Right lobe of liver (tissue), 4 donors: Measurements from ENCODE around the gene ZNF487.

ENCODE experiments used
- POLR2A ChIP-seq: fragments of 450-650 bp; IDR thresholded peaks from one replicate; pipeline ENCODE4 v1.6.1; 2017; ENCODE audit warnings: antibody characterized with exemption, mild to moderate bottlenecking
- TF ChIP-seq, protein P1 (sequence below), 4 donors: fragments of 200-600 bp in 3 of 4; fragments of 450-650 bp in 1 of 4; IDR thresholded peaks; one replicate each; pipeline versions ENCODE4 v1.5.1 to v1.8.0; 2016 to 2022; ENCODE audit warnings: antibody characterized with exemption in 4 of 4, mild to moderate bottlenecking in 2 of 4
- donor health status: DM: no; HTN: no; CAD: no.
- donor health status: DM: no; HTN: no; CAD: no.
- donor health status: DM: no; HTN: yes; CAD: no.

DNA sequence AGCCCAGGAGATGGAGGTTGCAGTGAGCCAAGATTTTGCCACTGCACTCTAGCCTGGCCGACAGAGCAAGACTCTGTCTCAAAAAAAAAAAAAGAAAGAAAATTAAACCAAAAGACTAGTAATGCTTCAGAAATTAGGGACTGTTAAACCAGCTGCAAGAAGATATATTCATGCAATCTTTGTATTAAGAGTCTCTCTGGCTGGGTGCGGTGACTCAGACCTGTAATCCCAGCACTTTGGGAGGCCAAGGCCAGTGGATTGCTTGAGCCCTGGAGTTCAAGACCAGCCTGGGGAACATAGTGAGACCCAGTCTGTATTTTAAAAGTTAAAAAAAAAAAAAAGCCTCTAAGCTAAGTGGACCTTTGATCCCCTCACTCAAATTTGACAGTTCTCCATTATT is 25.4 kb upstream of the ZNF487 start:
- TF ChIP-seq, protein P1, sequence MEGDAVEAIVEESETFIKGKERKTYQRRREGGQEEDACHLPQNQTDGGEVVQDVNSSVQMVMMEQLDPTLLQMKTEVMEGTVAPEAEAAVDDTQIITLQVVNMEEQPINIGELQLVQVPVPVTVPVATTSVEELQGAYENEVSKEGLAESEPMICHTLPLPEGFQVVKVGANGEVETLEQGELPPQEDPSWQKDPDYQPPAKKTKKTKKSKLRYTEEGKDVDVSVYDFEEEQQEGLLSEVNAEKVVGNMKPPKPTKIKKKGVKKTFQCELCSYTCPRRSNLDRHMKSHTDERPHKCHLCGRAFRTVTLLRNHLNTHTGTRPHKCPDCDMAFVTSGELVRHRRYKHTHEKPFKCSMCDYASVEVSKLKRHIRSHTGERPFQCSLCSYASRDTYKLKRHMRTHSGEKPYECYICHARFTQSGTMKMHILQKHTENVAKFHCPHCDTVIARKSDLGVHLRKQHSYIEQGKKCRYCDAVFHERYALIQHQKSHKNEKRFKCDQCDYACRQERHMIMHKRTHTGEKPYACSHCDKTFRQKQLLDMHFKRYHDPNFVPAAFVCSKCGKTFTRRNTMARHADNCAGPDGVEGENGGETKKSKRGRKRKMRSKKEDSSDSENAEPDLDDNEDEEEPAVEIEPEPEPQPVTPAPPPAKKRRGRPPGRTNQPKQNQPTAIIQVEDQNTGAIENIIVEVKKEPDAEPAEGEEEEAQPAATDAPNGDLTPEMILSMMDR (IDR thresholded peaks at IDR 0.05): no peak
- TF ChIP-seq POLR2A: no peak
